HG02970 (cell line): ENCODE measurements around the gene ARL8B.
"Not testable (repeated sequence)": the region's sequence is repeated elsewhere in the genome, so short reads cannot be mapped to it uniquely, and the experiment has no call there.

Experiments used
- ATAC-seq: cut with Tn5 transposase; IDR thresholded peaks from one replicate; pipeline ENCODE4 v1.9.1; 2021; ENCODE audit warnings: mild to moderate bottlenecking, moderate library complexity, moderate number of reproducible peaks; ENCODE audit not compliant: unreplicated experiment, low FRiP score

The ARL8B gene

GRCh38 chr3:5122030-5122740 lies at the start of gene ARL8B:
TSS of gene ARL8B (plus strand) at chr3:5122292. CDS start at chr3:5122466, 174 bp downstream.
- ATAC-seq: peak; percentile 92

GRCh38 chr3:5073374-5074085 lies 48.6 kb upstream of the ARL8B start:
- no peak for ATAC-seq

GRCh38 chr3:5078151-5078550 lies 43.9 kb upstream of the ARL8B start:
- ATAC-seq: no peak

- ATAC-seq: no peak
These were observed 42.3 kb upstream of the ARL8B start for GRCh38 chr3:5079761-5080160.

- no peak for ATAC-seq
These were observed 41.1 kb upstream of the ARL8B start for GRCh38 chr3:5080779-5081550.

GRCh38 chr3:5081973-5082788 lies 39.9 kb upstream of the ARL8B start:
- ATAC-seq: not testable (repeated sequence)

GRCh38 chr3:5082789-5083115 lies 39.3 kb upstream of the ARL8B start:
- ATAC-seq: no peak

GRCh38 chr3:5084224-5084623 lies 37.9 kb upstream of the ARL8B start:
- ATAC-seq: no peak

GRCh38 chr3:5086708-5087107 lies 35.4 kb upstream of the ARL8B start:
- no peak for ATAC-seq

- ATAC-seq: no peak
These were observed 34.9 kb upstream of the ARL8B start for GRCh38 chr3:5087209-5087608.

- ATAC-seq: no peak
These were observed 31.9 kb upstream of the ARL8B start for GRCh38 chr3:5090197-5090596.

GRCh38 chr3:5092018-5092417 lies 30.1 kb upstream of the ARL8B start:
- no peak for ATAC-seq

- no peak for ATAC-seq
These were observed 28.4 kb upstream of the ARL8B start for GRCh38 chr3:5093731-5094130.

GRCh38 chr3:5095886-5096285 lies 26.2 kb upstream of the ARL8B start:
- no peak for ATAC-seq

GRCh38 chr3:5096336-5097008 lies 25.6 kb upstream of the ARL8B start:
- ATAC-seq: no peak

GRCh38 chr3:5098346-5098745 lies 23.7 kb upstream of the ARL8B start:
- no peak for ATAC-seq

- ATAC-seq: no peak
These were observed 19.6 kb upstream of the ARL8B start for GRCh38 chr3:5102532-5102931.

- ATAC-seq: no peak
These were observed 18.3 kb upstream of the ARL8B start for GRCh38 chr3:5103743-5104142.

- ATAC-seq: no peak
These were observed 17.0 kb upstream of the ARL8B start for GRCh38 chr3:5105050-5105449.

- ATAC-seq: not testable (repeated sequence)
These were observed 15.7 kb upstream of the ARL8B start for GRCh38 chr3:5106371-5106770.
